HG03108 (cell line): ENCODE results near the gene POU1F1.
"Not testable (repeated sequence)": the region's sequence is repeated elsewhere in the genome, so short reads cannot be mapped to it uniquely, and the experiment has no call there.

Experiments
- ATAC-seq: cut with Tn5 transposase; IDR thresholded peaks from one replicate; pipeline ENCODE4 v1.9.1; 2021; ENCODE audit warnings: moderate library complexity; ENCODE audit not compliant: unreplicated experiment

The POU1F1 gene

GRCh38 chr3:87260270-87260669 lies 16.1 kb downstream of the POU1F1 start:
- no peak for ATAC-seq

- ATAC-seq = no peak
Observed at GRCh38 chr3:87250009-87250408, 26.4 kb downstream of the POU1F1 start.

- ATAC-seq = no peak
Observed at GRCh38 chr3:87248831-87249230, 27.6 kb downstream of the POU1F1 start.

- not testable (repeated sequence) for ATAC-seq
Observed at GRCh38 chr3:87248231-87248630, 28.2 kb downstream of the POU1F1 start.

- ATAC-seq = no peak
Observed at GRCh38 chr3:87247430-87247773, 29.0 kb downstream of the POU1F1 start.

- no peak for ATAC-seq
Observed at GRCh38 chr3:87246662-87247429, 29.5 kb downstream of the POU1F1 start.

- no peak for ATAC-seq
Observed at GRCh38 chr3:87236093-87236492, 40.3 kb downstream of the POU1F1 start.

GRCh38 chr3:87233805-87234204 lies 42.6 kb downstream of the POU1F1 start:
- ATAC-seq = no peak

GRCh38 chr3:87229113-87229512 lies 47.3 kb downstream of the POU1F1 start:
- ATAC-seq = no peak

GRCh38 chr3:87228316-87228715 lies 48.1 kb downstream of the POU1F1 start:
- ATAC-seq = no peak

GRCh38 chr3:87227835-87228144 lies 48.6 kb downstream of the POU1F1 start:
- ATAC-seq = no peak

- ATAC-seq = peak; percentile 98
Observed at GRCh38 chr3:87227104-87227834, 49.1 kb downstream of the POU1F1 start, which contains the start of gene CHMP2B. CHMP2B (plus strand) TSS chr3:87227309; CDS start chr3:87227523, 214 bp downstream.

- no peak for ATAC-seq
Observed at GRCh38 chr3:87225659-87226058, 50.7 kb downstream of the POU1F1 start.

- ATAC-seq = no peak
Observed at GRCh38 chr3:87219611-87220010, 56.8 kb downstream of the POU1F1 start.

GRCh38 chr3:87218560-87218959 lies 57.8 kb downstream of the POU1F1 start:
- ATAC-seq = no peak
